BJ (cell line): ENCODE results near the gene CPA3. TPM values are rescaled to one million over a fixed set of nuclear protein-coding genes. Genes with fewer than 3 reads are reported as not detected.

Experiments used
- CTCF ChIA-PET: fragments of 350-600 bp; formaldehyde crosslinking; extraction: SDS; loops from one replicate; lab custom pipeline; 2021; ENCODE audit warnings: antibody characterized with exemption, inconsistent platforms; lab: Yijun Ruan, JAX
- POLR2A ChIA-PET: fragments of 300-600 bp; sonication (Branson Sonifier 250); formaldehyde crosslinking; extraction: SDS; loops from one replicate; lab custom pipeline; 2021; ENCODE audit warnings: antibody characterized with exemption; lab: Charles Lee
- DNase-seq: peaks from one replicate; pipeline ENCODE4 v3.0.0-alpha.2; 2011; ENCODE audit warnings: low read depth
- H3K27me3 ChIP-seq: 2 replicates; pipeline ENCODE4 v1.6.0; 2011; ENCODE audit warnings: low read length; ENCODE audit not compliant: control insufficient read depth, insufficient read depth
- H3K36me3 ChIP-seq: 2 replicates; pipeline ENCODE4 v1.5.1; 2011; ENCODE audit warnings: low read length; ENCODE audit not compliant: control insufficient read depth, insufficient read depth
- H3K4me3 ChIP-seq: 2 replicates; pipeline ENCODE4 v1.5.1; 2011; ENCODE audit warnings: low read depth, mild to moderate bottlenecking, control low read depth, low read length
- CTCF ChIP-seq: IDR thresholded peaks from 2 replicates; pipeline ENCODE4 v1.5.1; 2011; ENCODE audit warnings: low read depth, mild to moderate bottlenecking, control low read depth, inconsistent platforms, low read length, moderate library complexity; ENCODE audit not compliant: insufficient read depth
- polyA plus RNA-seq: library from polyadenylated mRNA; depleted of rRNA; stranded (reverse); fragments of >200 nt; gene quantifications from 2 replicates; pipeline ENCODE4 v1.2.3, GENCODE V29; 2011

The CPA3 gene
- polyA plus RNA-seq, 1 experiment: 3.1 TPM

- CTCF ChIA-PET: interaction anchor here (1.3 to 1.5 kb wide), 2 partner anchors 28 kb away, joined by 5 to 7 read pairs; no protein-coding TSS in a partner anchor
Observed at GRCh38 chr3:148889828-148890227, 24.7 kb downstream of the CPA3 start.

GRCh38 chr3:148896062-148896461 is 31.0 kb downstream of the CPA3 start:
- Histone ChIP-seq H3K27me3 (no peaks in the 10 kb centered on the region), H3K4me3 (no peak overlapping the region), H3K36me3 (no peaks in the 10 kb centered on the region)
- POLR2A ChIA-PET: no interaction called here
- CTCF ChIA-PET: interaction anchor here (1.0 to 3.3 kb wide), 3 partner anchors 9 to 47 kb away, joined by 3 to 12 read pairs (median 5); no protein-coding TSS in a partner anchor
- no peak for DNase-seq
- no peak for TF ChIP-seq CTCF

More at GRCh38 chr3:148889828-148890227, 24.7 kb downstream of the CPA3 start:
- no peaks in the 10 kb centered on the region for H3K36me3 ChIP-seq
- DNase-seq: no peak
- no peak overlapping the region for H3K4me3 ChIP-seq
- POLR2A ChIA-PET: interaction anchor here (0.6 kb wide), 1 partner anchor 492 kb away, joined by 11 read pairs; no protein-coding TSS in a partner anchor
- TF ChIP-seq CTCF: no peak
- H3K27me3 ChIP-seq: no peaks in the 10 kb centered on the region

GRCh38 chr3:148901987-148902791 is 37.1 kb downstream of the CPA3 start:
- CTCF ChIA-PET: interaction anchor here (0.7 to 1.0 kb wide), 2 partner anchors 9 to 752 kb away, joined by 3 to 4 read pairs; no protein-coding TSS in a partner anchor
- no peak for TF ChIP-seq CTCF
- peak; percentile 47 for DNase-seq
- POLR2A ChIA-PET: no interaction called here
- Histone ChIP-seq H3K4me3 (no peak overlapping the region), H3K36me3 (no peaks in the 10 kb centered on the region), H3K27me3 (no peaks in the 10 kb centered on the region)

- ChIA-PET POLR2A (no interaction called here), CTCF (no interaction called here)
- H3K27me3 ChIP-seq: no peaks in the 10 kb centered on the region
- no peaks in the 10 kb centered on the region for H3K36me3 ChIP-seq
- H3K4me3 ChIP-seq: no peak overlapping the region
- DNase-seq: no peak
- TF ChIP-seq CTCF: no peak
Observed at GRCh38 chr3:148903022-148903442, 37.9 kb downstream of the CPA3 start.

- H3K4me3 ChIP-seq: no peak overlapping the region
- H3K27me3 ChIP-seq: no peaks in the 10 kb centered on the region
- no peak for DNase-seq
- POLR2A ChIA-PET: no interaction called here
- no peaks in the 10 kb centered on the region for H3K36me3 ChIP-seq
- TF ChIP-seq CTCF: no peak
- CTCF ChIA-PET: no interaction called here
Observed at GRCh38 chr3:148903941-148904340, 38.8 kb downstream of the CPA3 start.
